Measurements from ENCODE around the gene COL18A1.

The COL18A1 gene

GRCh38 chr21:45396620-45396995 lies 8.4 kb upstream of the COL18A1 start:
- no peak overlapping the region for H3K27ac ChIP-seq (ENCODE audit: low read depth, low read length)
- peaks cover 0 to 4% of the 10 kb centered on the region in 2 donors for H3K27me3 ChIP-seq (ENCODE audit: control insufficient read depth in 1 of 2, insufficient read depth in 2 of 2, low read length in 2 of 2)
- no peaks in the 10 kb centered on the region for H3K36me3 ChIP-seq (ENCODE audit: insufficient read depth, low read length)
- H3K9ac ChIP-seq (ENCODE audit: low read length), result no peak overlapping the region
- no peak overlapping the region for H3K4me3 ChIP-seq (ENCODE audit: low read depth in 1 of 2, low read length in 2 of 2)
- H3K4me1 ChIP-seq (ENCODE audit: insufficient read depth, low read length), result no peaks in the 10 kb centered on the region
- H3K9me3 ChIP-seq (ENCODE audit: low read length), result no peaks in the 10 kb centered on the region

DNA sequence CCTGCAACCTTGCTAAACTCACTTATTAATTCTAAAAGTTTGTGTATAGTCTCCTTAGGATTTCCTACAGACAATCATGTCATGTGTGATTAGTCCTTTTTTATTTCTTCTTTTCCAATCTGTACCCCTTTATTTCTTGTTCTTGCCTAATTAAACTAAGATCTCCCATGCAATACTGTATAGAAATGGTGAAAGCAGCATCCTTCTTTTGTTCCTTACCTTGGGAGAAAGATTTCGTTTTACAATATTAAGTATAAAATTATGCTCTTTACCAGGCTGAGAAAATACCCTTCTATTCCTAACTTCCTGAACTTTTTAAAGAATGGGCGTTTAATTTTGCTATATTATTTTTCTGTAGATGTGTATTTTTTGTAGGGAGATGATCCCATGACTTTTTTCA lies 7.6 kb upstream of the COL18A1 start:
- no peaks in the 10 kb centered on the region for H3K4me1 ChIP-seq (ENCODE audit: insufficient read depth, low read length)
- no peaks in the 10 kb centered on the region for H3K36me3 ChIP-seq (ENCODE audit: insufficient read depth, low read length)
- no peak overlapping the region for H3K9ac ChIP-seq (ENCODE audit: low read length)
- no peaks in the 10 kb centered on the region for H3K27me3 ChIP-seq (ENCODE audit: control insufficient read depth in 1 of 2, insufficient read depth in 2 of 2, low read length in 2 of 2)
- H3K27ac ChIP-seq (ENCODE audit: low read depth, low read length), result no peak overlapping the region
- H3K9me3 ChIP-seq (ENCODE audit: low read length), result no peaks in the 10 kb centered on the region
- no peak overlapping the region for H3K4me3 ChIP-seq (ENCODE audit: low read depth in 1 of 2, low read length in 2 of 2)

GRCh38 chr21:45401054-45401518 lies 3.9 kb upstream of the COL18A1 start:
- Histone ChIP-seq H3K9ac (ENCODE audit: low read length) (no peak overlapping the region), H3K27me3 (ENCODE audit: control insufficient read depth in 1 of 2, insufficient read depth in 2 of 2, low read length in 2 of 2) (peaks cover 0 to 9% of the 10 kb centered on the region in 2 donors), H3K9me3 (ENCODE audit: low read length) (no peaks in the 10 kb centered on the region), H3K4me3 (ENCODE audit: low read depth in 1 of 2, low read length in 2 of 2) (no peak overlapping the region), H3K27ac (ENCODE audit: low read depth, low read length) (no peak overlapping the region), H3K36me3 (ENCODE audit: insufficient read depth, low read length) (no peaks in the 10 kb centered on the region), H3K4me1 (ENCODE audit: insufficient read depth, low read length) (peaks cover 7% of the 10 kb centered on the region)

- no peak overlapping the region for H3K4me3 ChIP-seq (ENCODE audit: low read depth in 1 of 2, low read length in 2 of 2)
- H3K36me3 ChIP-seq (ENCODE audit: insufficient read depth, low read length), result no peaks in the 10 kb centered on the region
- no peak overlapping the region for H3K27ac ChIP-seq (ENCODE audit: low read depth, low read length)
- no peaks in the 10 kb centered on the region for H3K9me3 ChIP-seq (ENCODE audit: low read length)
- no peak overlapping the region for H3K9ac ChIP-seq (ENCODE audit: low read length)
- H3K4me1 ChIP-seq (ENCODE audit: insufficient read depth, low read length), result peaks cover 7% of the 10 kb centered on the region
- H3K27me3 ChIP-seq (ENCODE audit: control insufficient read depth in 1 of 2, insufficient read depth in 2 of 2, low read length in 2 of 2), result peaks cover 0 to 9% of the 10 kb centered on the region in 2 donors
Observed at GRCh38 chr21:45401916-45402900, 2.8 kb upstream of the COL18A1 start.

GRCh38 chr21:45403133-45403824 lies 1.7 kb upstream of the COL18A1 start:
- H3K36me3 ChIP-seq (ENCODE audit: insufficient read depth, low read length), result no peaks in the 10 kb centered on the region
- H3K4me3 ChIP-seq (ENCODE audit: low read depth in 1 of 2, low read length in 2 of 2), result no peak overlapping the region
- no peak overlapping the region for H3K9ac ChIP-seq (ENCODE audit: low read length)
- peaks cover 7% of the 10 kb centered on the region for H3K4me1 ChIP-seq (ENCODE audit: insufficient read depth, low read length)
- no peaks in the 10 kb centered on the region for H3K9me3 ChIP-seq (ENCODE audit: low read length)
- peaks cover 0 to 15% of the 10 kb centered on the region in 2 donors for H3K27me3 ChIP-seq (ENCODE audit: control insufficient read depth in 1 of 2, insufficient read depth in 2 of 2, low read length in 2 of 2)
- no peak overlapping the region for H3K27ac ChIP-seq (ENCODE audit: low read depth, low read length)

GRCh38 chr21:45403825-45404729 lies 888 bp upstream of the COL18A1 start:
- no peak overlapping the region for H3K9ac ChIP-seq (ENCODE audit: low read length)
- H3K36me3 ChIP-seq (ENCODE audit: insufficient read depth, low read length), result no peaks in the 10 kb centered on the region
- H3K4me3 ChIP-seq (ENCODE audit: low read depth in 1 of 2, low read length in 2 of 2), result peak overlapping the region; percentile 27 to 64
- H3K4me1 ChIP-seq (ENCODE audit: insufficient read depth, low read length), result peaks cover 7% of the 10 kb centered on the region
- peaks cover 0 to 15% of the 10 kb centered on the region in 2 donors for H3K27me3 ChIP-seq (ENCODE audit: control insufficient read depth in 1 of 2, insufficient read depth in 2 of 2, low read length in 2 of 2)
- peak overlapping the region; percentile 75 for H3K27ac ChIP-seq (ENCODE audit: low read depth, low read length)
- H3K9me3 ChIP-seq (ENCODE audit: low read length), result no peaks in the 10 kb centered on the region

DNA sequence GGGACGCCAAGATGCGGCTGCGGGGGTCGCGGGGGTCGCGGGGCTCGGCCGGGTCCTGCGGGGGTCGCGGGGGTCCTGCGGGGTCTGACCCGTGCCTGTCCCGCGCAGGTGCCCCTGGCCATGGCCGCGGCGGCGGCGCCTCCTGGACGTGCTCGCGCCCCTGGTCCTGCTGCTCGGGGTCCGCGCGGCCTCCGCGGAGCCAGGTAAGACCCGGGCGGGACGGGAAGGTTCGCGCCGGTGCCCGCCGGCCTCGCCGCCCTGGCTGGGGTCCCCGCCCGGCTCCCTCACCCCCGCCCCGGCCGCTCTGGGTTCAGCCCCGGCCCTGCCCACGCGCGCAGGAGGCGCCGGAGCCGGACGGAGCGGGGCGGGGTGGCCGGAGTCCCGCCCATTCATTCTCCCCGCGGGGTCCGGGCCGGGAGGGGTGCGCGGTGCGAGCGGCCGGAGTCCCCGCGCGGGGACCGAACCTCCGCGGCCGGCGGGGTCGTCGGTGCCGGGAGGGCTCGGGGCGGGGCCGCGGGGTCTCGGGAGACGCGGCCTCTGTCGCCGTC lies 380 bp downstream of the COL18A1 start:
- peaks cover 7% of the 10 kb centered on the region for H3K4me1 ChIP-seq (ENCODE audit: insufficient read depth, low read length)
- no peaks in the 10 kb centered on the region for H3K9me3 ChIP-seq (ENCODE audit: low read length)
- no peak overlapping the region for H3K9ac ChIP-seq (ENCODE audit: low read length)
- no peak overlapping the region for H3K27ac ChIP-seq (ENCODE audit: low read depth, low read length)
- peaks cover 0 to 15% of the 10 kb centered on the region in 2 donors for H3K27me3 ChIP-seq (ENCODE audit: control insufficient read depth in 1 of 2, insufficient read depth in 2 of 2, low read length in 2 of 2)
- no peaks in the 10 kb centered on the region for H3K36me3 ChIP-seq (ENCODE audit: insufficient read depth, low read length)
- H3K4me3 ChIP-seq (ENCODE audit: low read depth in 1 of 2, low read length in 2 of 2), result peak overlapping the region in 1 of 2 donors; percentile 38

GRCh38 chr21:45405819-45406762 lies 1.1 kb downstream of the COL18A1 start:
- peaks cover 0 to 15% of the 10 kb centered on the region in 2 donors for H3K27me3 ChIP-seq (ENCODE audit: control insufficient read depth in 1 of 2, insufficient read depth in 2 of 2, low read length in 2 of 2)
- H3K4me1 ChIP-seq (ENCODE audit: insufficient read depth, low read length), result peaks cover 7% of the 10 kb centered on the region
- H3K9ac ChIP-seq (ENCODE audit: low read length), result no peak overlapping the region
- peak overlapping the region in 1 of 2 donors; percentile 38 for H3K4me3 ChIP-seq (ENCODE audit: low read depth in 1 of 2, low read length in 2 of 2)
- no peaks in the 10 kb centered on the region for H3K9me3 ChIP-seq (ENCODE audit: low read length)
- no peaks in the 10 kb centered on the region for H3K36me3 ChIP-seq (ENCODE audit: insufficient read depth, low read length)
- H3K27ac ChIP-seq (ENCODE audit: low read depth, low read length), result peak overlapping the region; percentile 66

- Histone ChIP-seq H3K4me3 (ENCODE audit: low read depth in 1 of 2, low read length in 2 of 2) (no peak overlapping the region), H3K36me3 (ENCODE audit: insufficient read depth, low read length) (no peaks in the 10 kb centered on the region), H3K9ac (ENCODE audit: low read length) (no peak overlapping the region), H3K27me3 (ENCODE audit: control insufficient read depth in 1 of 2, insufficient read depth in 2 of 2, low read length in 2 of 2) (peaks cover 0 to 15% of the 10 kb centered on the region in 2 donors), H3K9me3 (ENCODE audit: low read length) (no peaks in the 10 kb centered on the region), H3K27ac (ENCODE audit: low read depth, low read length) (no peak overlapping the region), H3K4me1 (ENCODE audit: insufficient read depth, low read length) (peaks cover 7% of the 10 kb centered on the region)
Observed at GRCh38 chr21:45406801-45407628, 2.0 kb downstream of the COL18A1 start.
